ENCODE results near the gene SPSB2.
"Not testable (repeated sequence)": the region's sequence is repeated elsewhere in the genome, so short reads cannot be mapped to it uniquely, and the experiment has no call there.

The SPSB2 gene

DNA sequence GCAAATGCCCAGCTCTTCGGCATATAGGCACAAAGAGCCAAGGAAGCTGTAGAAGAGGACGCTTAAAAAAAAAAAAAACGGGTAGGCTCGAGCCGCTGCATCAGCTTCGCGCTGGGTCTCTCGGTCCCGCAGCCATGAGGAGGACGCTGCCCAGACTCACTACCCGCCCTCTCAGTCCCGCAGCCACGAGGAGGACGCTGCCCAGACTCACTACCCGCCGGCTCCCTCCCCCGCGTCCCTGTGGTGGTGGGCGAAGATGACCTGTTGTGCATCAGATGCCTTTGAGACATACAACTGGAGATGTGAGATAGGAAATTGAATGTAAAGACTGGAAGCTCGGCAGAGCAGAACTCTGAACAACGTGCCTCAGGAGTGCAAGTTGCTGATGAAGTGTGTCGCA, 11.4 kb upstream of the SPSB2 start:
- DNase-seq (ENCODE audit: low spot score) (no peak), ATAC-seq (ENCODE audit: low read depth) (no peak)
- Histone ChIP-seq H3K27ac (ENCODE audit: poor library complexity, severe bottlenecking) (no peak overlapping the region), H3K9me3 (ENCODE audit: severe bottlenecking) (no peaks in the 10 kb centered on the region), H3K4me3 (ENCODE audit: severe bottlenecking) (no peak overlapping the region), H3K4me1 (ENCODE audit: insufficient read depth, poor library complexity, severe bottlenecking) (no peaks in the 10 kb centered on the region), H3K36me3 (ENCODE audit: low read depth) (no peaks in the 10 kb centered on the region), H3K27me3 (ENCODE audit: insufficient read depth, poor library complexity, severe bottlenecking) (no peaks in the 10 kb centered on the region)
- no peak for TF ChIP-seq CTCF (IDR thresholded peaks at IDR 0.05; ENCODE audit: poor library complexity, severe bottlenecking)

- Histone ChIP-seq H3K9me3 (ENCODE audit: severe bottlenecking) (no peaks in the 10 kb centered on the region), H3K4me1 (ENCODE audit: insufficient read depth, poor library complexity, severe bottlenecking) (no peaks in the 10 kb centered on the region), H3K27me3 (ENCODE audit: insufficient read depth, poor library complexity, severe bottlenecking) (no peaks in the 10 kb centered on the region), H3K4me3 (ENCODE audit: severe bottlenecking) (no peak overlapping the region), H3K36me3 (ENCODE audit: low read depth) (no peaks in the 10 kb centered on the region), H3K27ac (ENCODE audit: poor library complexity, severe bottlenecking) (no peak overlapping the region)
- TF ChIP-seq CTCF (IDR thresholded peaks at IDR 0.05; ENCODE audit: poor library complexity, severe bottlenecking) = no peak
- no peak for ATAC-seq (ENCODE audit: low read depth)
- no peak for DNase-seq (ENCODE audit: low spot score)
Observed at GRCh38 chr12:6883683-6884082, 10.6 kb upstream of the SPSB2 start.

GRCh38 chr12:6883252-6883651, 10.1 kb upstream of the SPSB2 start:
- H3K4me1 ChIP-seq (ENCODE audit: insufficient read depth, poor library complexity, severe bottlenecking) = no peaks in the 10 kb centered on the region
- ATAC-seq (ENCODE audit: low read depth) = no peak
- no peak for DNase-seq (ENCODE audit: low spot score)
- H3K36me3 ChIP-seq (ENCODE audit: low read depth) = no peaks in the 10 kb centered on the region
- H3K9me3 ChIP-seq (ENCODE audit: severe bottlenecking) = no peaks in the 10 kb centered on the region
- no peaks in the 10 kb centered on the region for H3K27me3 ChIP-seq (ENCODE audit: insufficient read depth, poor library complexity, severe bottlenecking)
- no peak overlapping the region for H3K4me3 ChIP-seq (ENCODE audit: severe bottlenecking)
- no peak overlapping the region for H3K27ac ChIP-seq (ENCODE audit: poor library complexity, severe bottlenecking)
- no peak for TF ChIP-seq CTCF (IDR thresholded peaks at IDR 0.05; ENCODE audit: poor library complexity, severe bottlenecking)

DNA sequence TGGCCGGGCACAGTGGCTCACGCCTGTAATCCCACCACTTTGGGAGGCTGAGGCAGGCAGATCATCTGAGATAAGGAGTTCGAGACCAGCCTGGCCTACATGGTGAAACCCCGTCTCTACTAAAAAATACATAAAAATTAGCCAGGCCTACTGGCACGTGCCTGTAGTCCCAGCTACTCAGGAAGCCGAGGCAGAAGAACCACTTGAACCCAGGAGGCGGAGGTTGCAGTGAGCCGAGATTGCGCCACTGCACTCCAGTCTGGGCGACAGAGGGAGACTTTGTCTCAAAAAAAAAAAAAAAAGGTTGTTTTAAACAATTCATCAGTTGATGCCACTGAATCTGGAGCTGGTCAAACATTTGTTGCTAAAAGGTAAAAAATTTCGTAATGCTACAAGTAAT, 6.7 kb upstream of the SPSB2 start:
- not testable (repeated sequence) for H3K4me1 ChIP-seq (ENCODE audit: insufficient read depth, poor library complexity, severe bottlenecking); ATAC-seq (ENCODE audit: low read depth); H3K27me3 ChIP-seq (ENCODE audit: insufficient read depth, poor library complexity, severe bottlenecking); H3K27ac ChIP-seq (ENCODE audit: poor library complexity, severe bottlenecking); DNase-seq (ENCODE audit: low spot score); H3K36me3 ChIP-seq (ENCODE audit: low read depth); H3K9me3 ChIP-seq (ENCODE audit: severe bottlenecking); H3K4me3 ChIP-seq (ENCODE audit: severe bottlenecking)

- ATAC-seq (ENCODE audit: low read depth) = not testable (repeated sequence)
Observed at GRCh38 chr12:6874015-6874368, 889 bp upstream of the SPSB2 start.

DNA sequence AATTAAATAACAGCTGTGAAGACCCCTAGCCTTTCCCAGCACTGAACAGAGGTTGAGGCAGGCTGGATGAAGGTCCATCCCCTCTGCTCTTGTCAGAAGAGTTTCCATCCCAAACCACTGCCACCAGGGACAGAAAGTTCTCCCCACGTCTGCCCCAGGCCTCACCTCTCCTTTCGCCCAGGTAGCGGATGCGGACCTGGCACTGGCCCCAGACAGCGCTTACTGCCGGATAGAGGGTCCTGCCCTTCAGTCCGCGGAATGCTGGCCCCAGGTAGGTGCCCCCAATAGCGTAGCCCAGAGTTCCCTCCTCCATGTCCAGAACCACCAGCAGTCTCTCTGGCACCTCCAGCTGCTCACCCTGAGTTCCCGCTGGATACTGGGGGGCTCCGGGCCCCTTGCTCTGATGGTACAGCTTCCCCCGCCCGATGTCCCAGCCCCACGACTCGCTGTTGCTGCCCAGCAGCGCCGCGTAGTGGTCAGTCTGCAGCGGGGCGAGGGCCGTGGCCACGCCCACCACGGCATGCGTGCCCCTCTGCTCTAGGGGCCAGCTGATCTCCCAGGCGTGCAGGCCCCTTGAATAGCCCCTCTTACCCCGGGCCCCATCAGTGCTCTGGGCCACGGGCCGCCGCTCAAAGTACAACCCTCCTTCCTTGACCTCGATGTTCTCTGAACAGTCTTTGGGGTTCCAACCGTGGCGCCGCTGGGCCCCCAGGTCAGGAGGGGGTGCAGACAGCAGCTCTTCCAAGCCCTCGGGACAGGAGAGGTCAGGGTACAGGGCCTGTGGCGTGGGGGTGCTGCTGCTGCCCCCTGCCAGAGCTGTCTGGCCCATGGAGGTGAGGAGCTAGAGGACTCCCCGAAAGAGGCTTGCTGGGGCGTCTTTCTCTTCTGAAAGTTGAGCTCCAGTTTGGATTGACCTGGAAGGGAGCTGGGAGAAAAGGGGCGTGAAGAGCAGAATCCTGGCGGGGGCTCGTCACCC, 742 bp downstream of the SPSB2 start:
- Histone ChIP-seq H3K4me3 (ENCODE audit: severe bottlenecking) (peak overlapping the region; percentile 49), H3K4me1 (ENCODE audit: insufficient read depth, poor library complexity, severe bottlenecking) (peaks cover 6% of the 10 kb centered on the region), H3K27me3 (ENCODE audit: insufficient read depth, poor library complexity, severe bottlenecking) (no peaks in the 10 kb centered on the region), H3K36me3 (ENCODE audit: low read depth) (peaks cover 31% of the 10 kb centered on the region), H3K9me3 (ENCODE audit: severe bottlenecking) (no peaks in the 10 kb centered on the region), H3K27ac (ENCODE audit: poor library complexity, severe bottlenecking) (peak overlapping the region; percentile 88)
- peak; percentile 25 for ATAC-seq (ENCODE audit: low read depth)
- peak; percentile 80 for DNase-seq (ENCODE audit: low spot score)
- peak; percentile 98 for TF ChIP-seq CTCF (IDR thresholded peaks at IDR 0.05; ENCODE audit: poor library complexity, severe bottlenecking)

More at GRCh38 chr12:6874015-6874368, 889 bp upstream of the SPSB2 start:
- peak overlapping the region; percentile 88 for H3K27ac ChIP-seq (ENCODE audit: poor library complexity, severe bottlenecking)
- peaks cover 21% of the 10 kb centered on the region for H3K36me3 ChIP-seq (ENCODE audit: low read depth)
- H3K9me3 ChIP-seq (ENCODE audit: severe bottlenecking); H3K27me3 ChIP-seq (ENCODE audit: insufficient read depth, poor library complexity, severe bottlenecking); DNase-seq (ENCODE audit: low spot score); H3K4me1 ChIP-seq (ENCODE audit: insufficient read depth, poor library complexity, severe bottlenecking): not testable (repeated sequence)
- peak overlapping the region; percentile 49 for H3K4me3 ChIP-seq (ENCODE audit: severe bottlenecking)

All from RWPE2 (cell line).